IMR-90 (cell line): Measurements from ENCODE around the gene PET100.
"Not testable (repeated sequence)": the region's sequence is repeated elsewhere in the genome, so short reads cannot be mapped to it uniquely, and the experiment has no call there.

Source experiments
- CTCF ChIP-seq: conservative IDR thresholded peaks from 2 replicates; pipeline ENCODE4 v1.5.1; 2012; ENCODE audit warnings: mild to moderate bottlenecking, low read depth, low read length, improper control_type of control experiment
- POLR2A ChIP-seq: IDR thresholded peaks from 2 replicates; pipeline ENCODE4 v1.6.1; 2012; ENCODE audit warnings: mild to moderate bottlenecking, low read depth, low read length
- RFX5 ChIP-seq: IDR thresholded peaks from 2 replicates; pipeline ENCODE4 v1.8.0; 2012; ENCODE audit warnings: low read depth, mild to moderate bottlenecking, low read length, moderate library complexity

GRCh38 chr19:7643629-7644549 is 14.3 kb downstream of the PET100 start:
- TF ChIP-seq RFX5, CTCF, POLR2A: not testable (repeated sequence)
